LHCN-M2 (cell line): ENCODE measurements around the gene CCDC148. TPM values are rescaled to one million over a fixed set of nuclear protein-coding genes. Genes with fewer than 3 reads are reported as not detected.

Experiments
- DNase-seq: peaks from one replicate; pipeline ENCODE4 v3.0.0-alpha.2; 2012; ENCODE audit warnings: low read depth
- total RNA-seq: library from RNA; depleted of rRNA; stranded (reverse); fragments of >200 nt; gene quantifications from 2 replicates; pipeline ENCODE4 v1.2.3, GENCODE V29; 2014; rRNA removed

Gene CCDC148
- total RNA-seq, 1 experiment from 2014 or later = 0.29 TPM

- DNase-seq = no peak
Observed at GRCh38 chr2:158127380-158127804, 329.2 kb downstream of the CCDC148 start.

GRCh38 chr2:158125756-158126498 lies 330.6 kb downstream of the CCDC148 start:
- no peak for DNase-seq

GRCh38 chr2:158124896-158125295 lies 331.7 kb downstream of the CCDC148 start:
- no peak for DNase-seq

Other genes starting within 250 kb of the CCDC148 start
- 18.9 and 25.6 TPM in 2 replicates for gene PKP4, start 199 bp upstream of the CCDC148 start, total RNA-seq